HEK293 (cell line): ENCODE results near the gene ISX.

ENCODE experiments used
- CTCF ChIP-seq: fragments of 450-650 bp; formaldehyde crosslinking; IDR thresholded peaks from 2 replicates; pipeline ENCODE4 v1.5.1; 2016; ENCODE audit warnings: missing biosample characterization, missing genetic modification characterization
- ELK4 ChIP-seq: IDR thresholded peaks from 2 replicates; pipeline ENCODE4 v1.6.1; 2011; ENCODE audit warnings: mild to moderate bottlenecking, low read depth, low read length, borderline replicate concordance
- MYNN ChIP-seq: fragments of 450-650 bp; formaldehyde crosslinking; IDR thresholded peaks from 2 replicates; pipeline ENCODE4 v1.5.1; 2016; ENCODE audit warnings: missing biosample characterization, missing genetic modification characterization, borderline replicate concordance
- PRDM1 ChIP-seq: fragments of 450-650 bp; formaldehyde crosslinking; IDR thresholded peaks from 2 replicates; pipeline ENCODE4; 2016; ENCODE audit warnings: missing biosample characterization, missing genetic modification characterization
- YY1 ChIP-seq: fragments of 450-650 bp; formaldehyde crosslinking; IDR thresholded peaks from 2 replicates; pipeline ENCODE4 v1.5.1; 2018; ENCODE audit warnings: missing biosample characterization, missing genetic modification characterization
- ZBTB10 ChIP-seq: fragments of 450-650 bp; formaldehyde crosslinking; IDR thresholded peaks from 2 replicates; pipeline ENCODE4 v1.5.1; 2016; ENCODE audit warnings: missing biosample characterization, missing genetic modification characterization
- ZBTB44 ChIP-seq: fragments of 450-650 bp; IDR thresholded peaks from 2 replicates; pipeline ENCODE4 v1.5.1; 2018; ENCODE audit warnings: missing biosample characterization, mild to moderate bottlenecking, missing genetic modification characterization
- ZNF211 ChIP-seq: fragments of 450-650 bp; formaldehyde crosslinking; IDR thresholded peaks from 2 replicates; pipeline ENCODE4 v1.5.1; 2016; ENCODE audit warnings: low read depth, missing biosample characterization, missing genetic modification characterization
- ZNF768 ChIP-seq: fragments of 450-650 bp; formaldehyde crosslinking; IDR thresholded peaks from 2 replicates; pipeline ENCODE4 v1.5.1; 2018; ENCODE audit warnings: missing biosample characterization, mild to moderate bottlenecking, missing genetic modification characterization

- TF ChIP-seq ZBTB44 (tag by site-specific recombination), result no peak
- TF ChIP-seq ZBTB10 (tag by site-specific recombination), result no peak
- no peak for TF ChIP-seq ZNF768 (tag by site-specific recombination)
- no peak for TF ChIP-seq ZNF211
- no peak for TF ChIP-seq YY1
- TF ChIP-seq PRDM1 (tag by site-specific recombination), result no peak
- no peak for TF ChIP-seq ELK4
- no peak for TF ChIP-seq MYNN (tag by site-specific recombination)
- no peak for TF ChIP-seq CTCF (tag by site-specific recombination)
Measured at GRCh38 chr22:35072925-35073324, 7.0 kb downstream of the ISX start.
